Measurements from ENCODE around the gene NBPF1. TPM values are rescaled to one million over a fixed set of nuclear protein-coding genes. Genes with fewer than 3 reads are reported as not detected.
"Not testable (repeated sequence)": the region's sequence is repeated elsewhere in the genome, so short reads cannot be mapped to it uniquely, and the experiment has no call there.

The NBPF1 gene
- total RNA-seq, 1 donor from 2014 or later: 64.2 TPM

GRCh38 chr1:16605532-16606505 lies 7.5 kb downstream of the NBPF1 start:
- DNase-seq (ENCODE audit: low spot score): no peak

DNA sequence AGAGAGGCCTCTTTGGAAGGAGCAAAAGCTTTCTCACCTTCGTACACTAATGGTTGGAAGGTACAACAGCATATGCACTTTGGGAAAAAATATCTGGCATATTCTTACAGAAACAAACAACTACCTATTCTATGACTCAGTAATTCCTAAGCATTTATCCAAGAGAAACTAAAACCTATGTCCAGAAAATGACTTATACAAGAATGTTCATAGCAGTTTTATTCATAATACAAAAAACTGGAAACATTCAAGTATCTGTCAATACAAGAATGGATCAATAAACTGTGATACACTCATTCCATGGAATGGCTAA lies 8.2 kb downstream of the NBPF1 start:
- no peak for DNase-seq (ENCODE audit: low spot score)

DNA sequence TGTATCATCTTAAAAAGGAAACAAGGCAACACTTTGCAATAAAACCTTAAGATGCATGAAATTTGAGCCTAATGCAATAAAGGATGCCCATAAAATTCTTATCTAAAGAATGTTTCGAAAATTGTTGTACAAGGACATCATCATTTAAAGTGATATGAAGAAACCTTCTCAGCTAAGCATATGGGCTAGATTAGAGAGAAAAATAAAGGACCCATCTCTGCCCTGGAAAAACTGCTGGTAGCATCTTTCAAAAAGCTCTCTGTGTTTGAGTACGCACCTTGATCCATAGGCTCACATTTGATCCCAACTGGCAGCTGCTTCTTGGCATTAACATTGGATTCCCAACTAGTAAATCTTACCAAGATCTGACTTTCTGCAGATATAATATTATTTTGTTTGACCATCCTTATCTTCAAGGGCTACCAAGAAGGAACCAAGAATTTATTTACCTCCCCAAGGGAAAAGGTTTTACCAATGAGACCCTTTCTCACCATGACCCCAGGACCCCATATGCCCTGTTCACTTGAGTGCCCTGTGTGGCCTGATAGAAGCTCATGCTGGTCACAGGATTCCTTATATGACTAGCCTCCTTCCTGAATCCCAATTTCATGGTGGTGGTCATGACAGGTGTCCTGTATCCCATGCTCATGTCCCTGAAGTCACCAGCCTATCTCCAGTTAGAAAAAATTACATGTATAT lies 8.7 kb downstream of the NBPF1 start:
- not testable (repeated sequence) for DNase-seq (ENCODE audit: low spot score)

- DNase-seq (ENCODE audit: low spot score): not testable (repeated sequence)
These were observed 9.7 kb downstream of the NBPF1 start for GRCh38 chr1:16603623-16604022.

DNA sequence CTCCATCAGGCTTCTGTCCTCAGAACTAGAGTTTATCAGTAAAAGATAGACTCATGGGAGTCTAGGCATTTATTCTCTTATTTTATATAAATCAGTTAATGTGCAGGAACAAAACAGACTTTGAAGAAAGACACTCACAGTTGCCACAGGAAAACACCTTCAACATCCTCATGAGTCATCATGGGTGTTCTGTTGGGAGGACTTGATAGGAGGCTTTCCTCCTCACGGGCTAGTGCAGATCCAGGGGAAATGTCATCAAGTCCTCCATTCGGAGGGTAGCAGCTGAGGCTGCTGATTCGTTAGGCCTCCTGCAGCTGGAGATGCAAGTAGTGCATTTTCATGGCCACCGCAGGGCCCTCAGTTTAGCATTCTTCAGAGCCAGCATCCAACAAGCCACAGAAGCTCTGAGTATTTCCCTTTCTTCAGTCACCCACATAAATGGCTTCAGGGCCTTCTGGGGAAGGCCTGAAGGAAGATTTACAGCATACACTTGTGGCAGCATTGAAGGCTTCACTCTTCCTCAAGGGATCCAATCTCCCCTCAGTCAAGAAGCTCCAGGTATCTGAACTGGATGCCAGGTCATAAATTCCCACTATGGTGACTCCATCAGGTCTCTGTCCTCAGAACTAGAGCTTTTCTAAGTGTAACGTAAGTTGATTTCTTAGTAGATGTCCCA lies 10.9 kb downstream of the NBPF1 start:
- DNase-seq (ENCODE audit: low spot score): not testable (repeated sequence)

GRCh38 chr1:16600855-16601786 lies 12.2 kb downstream of the NBPF1 start:
- DNase-seq (ENCODE audit: low spot score): not testable (repeated sequence)

DNA sequence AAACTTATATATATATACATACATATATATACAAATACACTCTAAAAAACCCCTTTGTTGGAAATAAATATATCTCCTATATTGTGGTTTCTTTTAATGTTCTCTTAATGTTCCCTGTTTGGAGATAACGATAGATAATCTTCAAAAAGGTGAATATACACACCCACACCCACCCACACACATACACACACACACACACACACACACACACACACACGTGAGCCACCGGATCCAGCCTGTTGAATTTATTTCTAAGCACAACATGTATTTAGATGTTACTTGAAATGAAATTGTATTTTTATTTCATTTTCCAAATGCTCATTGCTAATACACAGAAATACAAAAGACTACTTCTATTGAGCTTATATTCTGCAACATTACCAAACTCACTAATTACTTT lies 14.0 kb downstream of the NBPF1 start:
- not testable (repeated sequence) for DNase-seq (ENCODE audit: low spot score)

GRCh38 chr1:16595216-16595615 lies 18.1 kb downstream of the NBPF1 start:
- not testable (repeated sequence) for DNase-seq (ENCODE audit: low spot score)

- DNase-seq (ENCODE audit: low spot score): not testable (repeated sequence)
These were observed 21.5 kb downstream of the NBPF1 start for GRCh38 chr1:16591845-16592244.

- not testable (repeated sequence) for DNase-seq (ENCODE audit: low spot score)
These were observed 25.3 kb downstream of the NBPF1 start for GRCh38 chr1:16588081-16588480.

DNA sequence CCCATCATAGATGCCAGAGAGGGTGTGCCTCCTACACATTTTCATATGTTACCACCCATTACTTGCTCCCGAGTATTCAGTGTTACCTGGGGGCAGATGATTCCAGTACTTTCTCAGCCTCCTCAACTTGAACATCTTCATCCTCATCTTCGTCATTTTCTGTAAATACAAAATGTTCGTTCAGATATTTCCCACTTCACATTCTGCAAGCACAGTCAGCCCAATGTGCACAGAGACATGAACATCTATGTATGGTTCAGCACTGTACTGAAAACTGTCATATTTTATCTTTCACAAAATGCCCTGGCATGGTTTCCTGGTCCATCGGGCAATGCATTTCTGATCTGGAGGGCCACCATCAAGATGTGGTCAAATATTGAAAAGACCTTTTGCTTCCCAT lies 25.7 kb downstream of the NBPF1 start:
- not testable (repeated sequence) for DNase-seq (ENCODE audit: low spot score)

DNA sequence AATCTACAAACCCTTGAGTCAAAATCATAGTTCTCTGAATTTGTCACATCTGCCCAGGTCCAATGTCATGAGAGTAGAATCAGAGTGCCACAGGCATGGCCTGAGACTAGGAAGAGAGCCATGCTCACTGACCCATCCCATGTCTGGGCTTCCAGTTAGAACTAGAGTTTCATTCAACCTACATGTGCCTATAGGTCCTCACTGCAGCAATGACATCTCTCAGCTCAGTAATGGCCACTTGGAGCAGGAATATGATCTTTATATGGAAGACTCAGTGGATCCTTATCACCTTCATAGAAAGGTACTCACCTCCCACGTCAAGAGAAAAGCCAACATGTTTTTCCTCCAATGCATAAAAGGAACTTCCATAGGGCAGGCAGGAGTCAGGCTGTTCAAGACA lies 48.0 kb downstream of the NBPF1 start:
- not testable (repeated sequence) for DNase-seq (ENCODE audit: low spot score)

DNA sequence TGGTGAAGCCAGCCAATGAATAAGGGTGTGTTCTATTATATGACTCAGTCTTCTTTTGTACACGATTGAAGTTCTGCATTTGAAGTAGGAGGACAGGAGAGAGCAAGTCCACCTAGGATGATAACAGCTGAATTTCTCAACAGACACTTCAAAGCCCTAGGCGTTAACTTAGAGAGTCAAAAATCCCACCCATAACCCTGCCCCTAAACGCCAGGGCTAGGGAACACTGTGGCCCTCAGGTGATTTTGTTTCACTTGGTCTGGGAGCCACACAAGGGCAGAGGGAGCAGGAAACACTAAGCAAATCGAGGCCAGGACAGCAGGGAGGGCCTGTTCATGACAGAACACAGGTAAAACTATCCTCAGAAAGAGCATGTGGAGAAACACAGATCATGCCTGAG lies 52.3 kb downstream of the NBPF1 start:
- not testable (repeated sequence) for DNase-seq (ENCODE audit: low spot score)

DNA sequence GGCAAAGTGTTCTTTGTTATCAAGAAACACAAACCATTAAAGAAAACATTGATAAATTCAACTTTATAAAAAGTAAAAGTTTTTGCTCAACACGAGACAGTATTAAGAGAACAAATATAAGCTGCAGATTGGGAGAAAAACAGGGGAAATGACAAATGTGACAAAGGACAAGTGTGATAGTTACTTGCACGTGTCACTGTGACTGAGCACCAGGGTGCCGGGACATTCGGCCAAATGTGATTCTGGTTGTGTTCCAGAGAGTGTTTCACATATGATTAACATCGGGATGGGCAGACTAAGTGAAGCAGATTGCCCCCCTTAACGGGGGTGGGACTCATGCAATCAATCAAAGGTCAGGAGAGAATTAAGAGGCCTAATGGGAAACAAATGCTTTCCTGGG lies 52.9 kb downstream of the NBPF1 start:
- not testable (repeated sequence) for DNase-seq (ENCODE audit: low spot score)

GRCh38 chr1:16559688-16560087 lies 53.7 kb downstream of the NBPF1 start:
- not testable (repeated sequence) for DNase-seq (ENCODE audit: low spot score)

DNA sequence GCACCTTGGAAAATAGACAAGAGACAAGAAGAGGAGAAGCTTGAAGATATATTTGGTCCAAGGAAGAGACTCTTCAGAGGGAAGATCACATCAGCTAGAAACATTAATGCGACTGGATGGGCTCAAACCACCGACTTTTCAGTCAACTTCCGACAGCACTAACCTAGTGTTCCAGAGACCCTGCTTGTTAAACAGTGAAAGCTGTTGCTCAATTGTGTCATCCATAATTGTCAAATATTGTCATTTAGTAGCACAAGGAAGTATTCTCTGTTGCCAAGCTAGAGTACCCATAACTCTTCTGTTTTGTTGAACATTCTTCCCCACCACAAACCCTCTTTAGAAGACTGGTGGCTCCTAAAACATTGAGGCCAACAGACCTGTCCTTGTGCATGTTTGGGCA lies 56.3 kb downstream of the NBPF1 start:
- not testable (repeated sequence) for DNase-seq (ENCODE audit: low spot score)

DNA sequence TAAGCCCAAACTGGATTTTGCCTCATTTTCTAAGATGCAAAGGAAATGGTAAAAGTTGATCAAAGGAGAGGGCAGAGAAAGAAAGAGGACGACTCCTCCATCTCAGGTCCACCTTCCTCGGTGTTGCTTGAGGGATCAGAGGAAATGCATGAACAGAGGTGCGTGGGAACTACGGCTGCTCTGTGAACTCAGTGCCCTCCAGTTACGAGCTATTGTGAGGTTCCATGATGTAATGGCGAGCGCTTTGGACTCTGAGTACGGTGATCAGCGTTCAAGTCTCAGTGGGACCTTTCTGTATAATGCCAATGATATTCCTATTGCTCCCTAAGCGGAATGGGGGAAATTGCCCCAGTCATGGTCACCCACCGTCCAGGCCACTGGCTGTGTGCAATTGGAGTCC lies 60.1 kb downstream of the NBPF1 start:
- DNase-seq (ENCODE audit: low spot score): not testable (repeated sequence)

- not testable (repeated sequence) for DNase-seq (ENCODE audit: low spot score)
These were observed 63.0 kb downstream of the NBPF1 start for GRCh38 chr1:16550212-16550918.

GRCh38 chr1:16549545-16549944 lies 63.8 kb downstream of the NBPF1 start:
- not testable (repeated sequence) for DNase-seq (ENCODE audit: low spot score)

DNA sequence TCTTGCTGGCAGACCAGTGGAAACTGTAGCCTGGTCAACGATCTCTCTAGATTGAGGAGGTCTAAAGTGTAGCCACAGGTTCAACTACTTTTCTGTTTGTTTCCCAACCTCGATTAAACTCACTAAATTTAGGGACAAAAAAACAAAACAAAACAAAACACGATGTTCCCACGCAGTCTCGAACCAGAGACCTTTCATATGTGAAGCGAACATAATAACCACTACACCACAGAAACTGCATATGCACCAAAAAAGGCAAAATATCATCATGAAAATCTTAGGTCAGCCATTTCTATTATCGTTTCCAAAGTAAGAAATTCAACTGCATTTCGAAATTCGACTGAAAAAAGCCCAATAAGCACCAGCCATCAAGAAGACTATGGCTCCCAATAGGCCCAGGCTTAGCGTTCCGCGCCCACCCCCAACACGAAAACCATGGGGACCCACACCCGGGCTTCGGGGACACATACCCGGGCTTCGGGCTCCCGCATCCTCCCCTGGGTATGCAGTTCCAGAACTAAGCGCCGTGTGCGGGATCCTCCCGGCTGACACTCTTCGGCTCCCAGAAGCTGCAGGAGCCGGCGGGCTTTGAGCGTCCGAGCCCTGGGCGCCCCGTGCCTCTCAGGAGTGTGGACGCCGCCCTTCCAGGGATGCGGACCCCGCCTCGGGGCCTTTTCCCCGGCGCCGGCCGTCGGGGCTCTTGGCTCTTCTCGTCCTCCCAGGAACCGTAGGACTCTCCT lies 65.7 kb downstream of the NBPF1 start:
- DNase-seq (ENCODE audit: low spot score): not testable (repeated sequence)
